ENCODE results near the gene RABGAP1L. TPM values are rescaled to one million over a fixed set of nuclear protein-coding genes. Genes with fewer than 3 reads are reported as not detected.

Gene RABGAP1L
- total RNA-seq, 1 donor from 2014 or later, result 69.2 TPM

GRCh38 chr1:174786760-174787159, 627.4 kb downstream of the RABGAP1L start:
- Histone ChIP-seq H3K36me3 (no peaks in the 10 kb centered on the region), H3K4me1 (no peaks in the 10 kb centered on the region), H3K4me3 (no peak overlapping the region), H3K27ac (replicated peaks) (no peak overlapping the region), H3K9me3 (replicated peaks) (peaks cover under 1% of the 10 kb centered on the region), H3K27me3 (ENCODE audit: low read depth) (no peaks in the 10 kb centered on the region)
- no peak for TF ChIP-seq CTCF (IDR thresholded peaks at IDR 0.05; ENCODE audit: borderline replicate concordance)
- no peak for DNase-seq
- intact Hi-C loops (cut with micrococcal nuclease), result no loop called here

GRCh38 chr1:174788981-174789380, 629.7 kb downstream of the RABGAP1L start:
- Histone ChIP-seq H3K9me3 (replicated peaks) (no peaks in the 10 kb centered on the region), H3K27me3 (ENCODE audit: low read depth) (no peaks in the 10 kb centered on the region), H3K4me3 (no peak overlapping the region), H3K36me3 (no peaks in the 10 kb centered on the region), H3K27ac (replicated peaks) (no peak overlapping the region), H3K4me1 (no peaks in the 10 kb centered on the region)
- intact Hi-C loops (cut with micrococcal nuclease), result no loop called here
- DNase-seq, result no peak
- no peak for TF ChIP-seq CTCF (IDR thresholded peaks at IDR 0.05; ENCODE audit: borderline replicate concordance)

GRCh38 chr1:174789399-174789798, 630.1 kb downstream of the RABGAP1L start:
- Histone ChIP-seq H3K27ac (replicated peaks) (no peak overlapping the region), H3K4me3 (no peak overlapping the region), H3K36me3 (no peaks in the 10 kb centered on the region), H3K9me3 (replicated peaks) (no peaks in the 10 kb centered on the region), H3K27me3 (ENCODE audit: low read depth) (no peaks in the 10 kb centered on the region), H3K4me1 (no peaks in the 10 kb centered on the region)
- DNase-seq, result no peak
- TF ChIP-seq CTCF (IDR thresholded peaks at IDR 0.05; ENCODE audit: borderline replicate concordance), result no peak
- intact Hi-C loops (cut with micrococcal nuclease), result no loop called here

- Histone ChIP-seq H3K36me3 (no peaks in the 10 kb centered on the region), H3K9me3 (replicated peaks) (no peaks in the 10 kb centered on the region), H3K27me3 (ENCODE audit: low read depth) (no peaks in the 10 kb centered on the region), H3K27ac (replicated peaks) (no peak overlapping the region), H3K4me3 (no peak overlapping the region), H3K4me1 (no peaks in the 10 kb centered on the region)
- no peak for DNase-seq
- intact Hi-C loops (cut with micrococcal nuclease), result no loop called here
- no peak for TF ChIP-seq CTCF (IDR thresholded peaks at IDR 0.05; ENCODE audit: borderline replicate concordance)
Observed at GRCh38 chr1:174791863-174792262, 632.5 kb downstream of the RABGAP1L start.

- no peaks in the 10 kb centered on the region for H3K27me3 ChIP-seq (ENCODE audit: low read depth)
- TF ChIP-seq CTCF (IDR thresholded peaks at IDR 0.05; ENCODE audit: borderline replicate concordance), result no peak
- peaks cover 12% of the 10 kb centered on the region for H3K4me1 ChIP-seq
- no peaks in the 10 kb centered on the region for H3K9me3 ChIP-seq (replicated peaks)
- no peak for DNase-seq
- intact Hi-C loops (cut with micrococcal nuclease), result no loop called here
- no peak overlapping the region for H3K27ac ChIP-seq (replicated peaks)
- H3K36me3 ChIP-seq, result no peaks in the 10 kb centered on the region
- no peak overlapping the region for H3K4me3 ChIP-seq
Observed at GRCh38 chr1:174794861-174795260, 635.5 kb downstream of the RABGAP1L start.

GRCh38 chr1:174795806-174796205, 636.5 kb downstream of the RABGAP1L start:
- intact Hi-C loops (cut with micrococcal nuclease), result no loop called here

More at GRCh38 chr1:174795806-174796205, 636.5 kb downstream of the RABGAP1L start:
- no peaks in the 10 kb centered on the region for H3K36me3 ChIP-seq
- H3K27me3 ChIP-seq (ENCODE audit: low read depth), result no peaks in the 10 kb centered on the region
- TF ChIP-seq CTCF (IDR thresholded peaks at IDR 0.05; ENCODE audit: borderline replicate concordance), result no peak
- no peak overlapping the region for H3K27ac ChIP-seq (replicated peaks)
- no peaks in the 10 kb centered on the region for H3K9me3 ChIP-seq (replicated peaks)
- H3K4me1 ChIP-seq, result peaks cover 21% of the 10 kb centered on the region
- H3K4me3 ChIP-seq, result no peak overlapping the region
- no peak for DNase-seq
